Caco-2 (cell line): ENCODE measurements around the gene TMEM18. TPM values are rescaled to one million over a fixed set of nuclear protein-coding genes. Genes with fewer than 3 reads are reported as not detected.

Source experiments
- BruUV-seq: library from RNA; stranded (reverse); fragments of 400-500 nt; replicated peaks from 2 replicates; lab custom pipeline; 2021; lab: Mats Ljungman, UMichigan
- CTCF ChIA-PET: fragments of 300-600 bp; sonication (Branson Sonifier 250); formaldehyde crosslinking; loops from one replicate; lab custom pipeline; 2022; ENCODE audit warnings: antibody characterized with exemption; lab: Charles Lee
- POLR2A ChIA-PET: fragments of 300-600 bp; sonication (Branson Sonifier 250); formaldehyde crosslinking; loops from one replicate; lab custom pipeline; 2022; ENCODE audit warnings: antibody characterized with exemption; lab: Charles Lee
- DNase-seq, 2 experiments: peaks; one replicate each; pipeline versions ENCODE4 v3.0.0 to v3.0.0-alpha.2; 2020 to 2022
- H3K27me3 ChIP-seq: replicated peaks from 2 replicates; pipeline ENCODE4 v1.6.0; 2011; ENCODE audit warnings: low read length; ENCODE audit not compliant: control insufficient read depth, insufficient read depth
- H3K36me3 ChIP-seq: 2 replicates; pipeline ENCODE4 v1.5.1; 2011; ENCODE audit warnings: low read length; ENCODE audit not compliant: control insufficient read depth, insufficient read depth
- H3K4me1 ChIP-seq: fragments of 250-450 bp; sonication (Bioruptor Pico); 2 replicates; pipeline ENCODE4 v1.5.1; 2020; ENCODE audit warnings: mild to moderate bottlenecking
- H3K4me3 ChIP-seq: 2 replicates; pipeline ENCODE4 v1.5.1; 2011; ENCODE audit warnings: low read depth, mild to moderate bottlenecking, control low read depth, low read length
- H3K9me3 ChIP-seq: fragments of 250-450 bp; sonication (Bioruptor Pico); 2 replicates; pipeline ENCODE4 v1.5.1; 2020; ENCODE audit warnings: mild to moderate bottlenecking, moderate library complexity
- H3K27ac Mint-ChIP-seq: one replicate; pipeline ENCODE4 v1.8.0; 2022; ENCODE audit warnings: mixed read lengths; ENCODE audit not compliant: unreplicated experiment
- H3K27me3 Mint-ChIP-seq: one replicate; pipeline ENCODE4 v1.8.0; 2022; ENCODE audit warnings: mixed read lengths; ENCODE audit not compliant: insufficient read depth, unreplicated experiment
- H3K36me3 Mint-ChIP-seq: one replicate; pipeline ENCODE4 v1.8.0; 2022; ENCODE audit warnings: mild to moderate bottlenecking, mixed read lengths; ENCODE audit not compliant: insufficient read depth, unreplicated experiment
- H3K4me1 Mint-ChIP-seq: one replicate; pipeline ENCODE4 v1.8.0; 2022; ENCODE audit warnings: low read depth, mixed read lengths; ENCODE audit not compliant: unreplicated experiment
- H3K4me3 Mint-ChIP-seq: one replicate; pipeline ENCODE4 v1.8.0; 2022; ENCODE audit warnings: mild to moderate bottlenecking, moderate library complexity, mixed read lengths; ENCODE audit not compliant: unreplicated experiment
- H3K9me3 Mint-ChIP-seq: one replicate; pipeline ENCODE4 v1.8.0; 2022; ENCODE audit warnings: mixed read lengths; ENCODE audit not compliant: unreplicated experiment
- intact Hi-C: fragments of 100-400 bp; cut with micrococcal nuclease; formaldehyde crosslinking; loops from one replicate; pipeline ENCODE4 v1.10.0; 2022; ENCODE audit not compliant: unreplicated experiment
- total RNA-seq: library from RNA; stranded (reverse); gene quantifications from 2 replicates; pipeline ENCODE4 v1.2.3, GENCODE V29; 2022
- TF ChIP-seq, protein P1 (sequence below), 2 experiments: fragments of 200-600 bp in 1 of 2; IDR thresholded peaks; 1 replicate in 1 of 2; 2 replicates in 1 of 2; pipeline versions ENCODE4 v1.5.1 to v1.8.0; 2011 to 2022; ENCODE audit warnings: antibody characterized with exemption in 1 of 2, control low read depth in 1 of 2, inconsistent platforms in 1 of 2, low read depth in 1 of 2, low read length in 1 of 2, mild to moderate bottlenecking in 1 of 2, moderate library complexity in 1 of 2; ENCODE audit not compliant: insufficient read depth in 1 of 2, severe bottlenecking in 1 of 2, unreplicated experiment in 1 of 2

Gene TMEM18
- total RNA-seq, 1 experiment from 2014 or later, result 22.9 TPM

- TF ChIP-seq, protein P1, sequence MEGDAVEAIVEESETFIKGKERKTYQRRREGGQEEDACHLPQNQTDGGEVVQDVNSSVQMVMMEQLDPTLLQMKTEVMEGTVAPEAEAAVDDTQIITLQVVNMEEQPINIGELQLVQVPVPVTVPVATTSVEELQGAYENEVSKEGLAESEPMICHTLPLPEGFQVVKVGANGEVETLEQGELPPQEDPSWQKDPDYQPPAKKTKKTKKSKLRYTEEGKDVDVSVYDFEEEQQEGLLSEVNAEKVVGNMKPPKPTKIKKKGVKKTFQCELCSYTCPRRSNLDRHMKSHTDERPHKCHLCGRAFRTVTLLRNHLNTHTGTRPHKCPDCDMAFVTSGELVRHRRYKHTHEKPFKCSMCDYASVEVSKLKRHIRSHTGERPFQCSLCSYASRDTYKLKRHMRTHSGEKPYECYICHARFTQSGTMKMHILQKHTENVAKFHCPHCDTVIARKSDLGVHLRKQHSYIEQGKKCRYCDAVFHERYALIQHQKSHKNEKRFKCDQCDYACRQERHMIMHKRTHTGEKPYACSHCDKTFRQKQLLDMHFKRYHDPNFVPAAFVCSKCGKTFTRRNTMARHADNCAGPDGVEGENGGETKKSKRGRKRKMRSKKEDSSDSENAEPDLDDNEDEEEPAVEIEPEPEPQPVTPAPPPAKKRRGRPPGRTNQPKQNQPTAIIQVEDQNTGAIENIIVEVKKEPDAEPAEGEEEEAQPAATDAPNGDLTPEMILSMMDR (IDR thresholded peaks at IDR 0.05; ENCODE audit: insufficient read depth in 1 of 2, low read depth in 1 of 2, low read length in 1 of 2, severe bottlenecking in 1 of 2, unreplicated experiment in 1 of 2), result no peak
- CTCF ChIA-PET, result no interaction called here
- no peaks in the 10 kb centered on the region for H3K36me3 Mint-ChIP-seq
- no peak overlapping the region for H3K27ac Mint-ChIP-seq
- no peak for DNase-seq
- H3K27me3 Mint-ChIP-seq, result peaks cover 18% of the 10 kb centered on the region
- no peak overlapping the region for H3K4me3 Mint-ChIP-seq
- no peaks in the 10 kb centered on the region for H3K36me3 ChIP-seq
- POLR2A ChIA-PET, result no interaction called here
- no TSS peak for BruUV-seq
- intact Hi-C loops, result no loop called here
- no peaks in the 10 kb centered on the region for H3K9me3 Mint-ChIP-seq
- H3K4me1 Mint-ChIP-seq, result peaks cover 6% of the 10 kb centered on the region
- H3K4me3 ChIP-seq, result no peak overlapping the region
- H3K4me1 ChIP-seq, result no peaks in the 10 kb centered on the region
- 0 out of 2 replicates have a peak, but pooled peaks cover 2% of the 10 kb centered on the region for H3K9me3 ChIP-seq
- H3K27me3 ChIP-seq, result no peaks in the 10 kb centered on the region
Measured at GRCh38 chr2:723761-724160, 46.6 kb upstream of the TMEM18 start.

- no peaks in the 10 kb centered on the region for H3K9me3 Mint-ChIP-seq
Measured at GRCh38 chr2:720842-721241, 43.6 kb upstream of the TMEM18 start.

GRCh38 chr2:719734-720133, 42.5 kb upstream of the TMEM18 start:
- TF ChIP-seq, protein P1 (IDR thresholded peaks at IDR 0.05; ENCODE audit: insufficient read depth in 1 of 2, low read depth in 1 of 2, low read length in 1 of 2, severe bottlenecking in 1 of 2, unreplicated experiment in 1 of 2), result no peak
- DNase-seq, result no peak
- no peak overlapping the region for H3K27ac Mint-ChIP-seq
- H3K4me3 Mint-ChIP-seq, result no peak overlapping the region
- H3K4me1 Mint-ChIP-seq, result peaks cover 6% of the 10 kb centered on the region
- no peaks in the 10 kb centered on the region for H3K9me3 Mint-ChIP-seq
- H3K4me3 ChIP-seq, result no peak overlapping the region
- intact Hi-C loops, result no loop called here
- no peaks in the 10 kb centered on the region for H3K36me3 ChIP-seq
- peaks cover 17% of the 10 kb centered on the region for H3K27me3 Mint-ChIP-seq
- CTCF ChIA-PET, result no interaction called here
- BruUV-seq, result no TSS peak
- no peaks in the 10 kb centered on the region for H3K36me3 Mint-ChIP-seq
- H3K4me1 ChIP-seq, result no peaks in the 10 kb centered on the region
- H3K27me3 ChIP-seq, result no peaks in the 10 kb centered on the region
- POLR2A ChIA-PET, result no interaction called here
- H3K9me3 ChIP-seq, result 0 out of 2 replicates have a peak, but pooled peaks cover 2% of the 10 kb centered on the region

More at GRCh38 chr2:720842-721241, 43.6 kb upstream of the TMEM18 start:
- no peak overlapping the region for H3K4me3 Mint-ChIP-seq
- intact Hi-C loops, result no loop called here
- no peak overlapping the region for H3K27ac Mint-ChIP-seq
- H3K36me3 Mint-ChIP-seq, result no peaks in the 10 kb centered on the region
- Histone ChIP-seq H3K27me3 (no peaks in the 10 kb centered on the region), H3K4me3 (no peak overlapping the region), H3K9me3 (0 out of 2 replicates have a peak, but pooled peaks cover 2% of the 10 kb centered on the region), H3K4me1 (no peaks in the 10 kb centered on the region), H3K36me3 (no peaks in the 10 kb centered on the region)
- ChIA-PET CTCF (no interaction called here), POLR2A (no interaction called here)
- no peak for DNase-seq
- H3K27me3 Mint-ChIP-seq, result peaks cover 20% of the 10 kb centered on the region
- TF ChIP-seq, protein P1 (IDR thresholded peaks at IDR 0.05; ENCODE audit: insufficient read depth in 1 of 2, low read depth in 1 of 2, low read length in 1 of 2, severe bottlenecking in 1 of 2, unreplicated experiment in 1 of 2), result no peak
- BruUV-seq, result no TSS peak
- H3K4me1 Mint-ChIP-seq, result peaks cover 6% of the 10 kb centered on the region
